Uterus (tissue), 2 donors: ENCODE results near the gene KHDRBS1.

ENCODE experiments used
- CTCF ChIP-seq, 4 experiments: fragments of 200-600 bp in 2 of 4; fragments of 450-650 bp in 2 of 4; sonication (generic) in 2 of 4; IDR thresholded peaks; one replicate each; pipeline ENCODE4 v1.5.1; 2016 to 2019; ENCODE audit warnings: antibody characterized with exemption in 4 of 4, mild to moderate bottlenecking in 2 of 4, moderate library complexity in 1 of 4
- POLR2A ChIP-seq, 2 donors: fragments of 450-650 bp; IDR thresholded peaks; one replicate each; pipeline ENCODE4 v1.6.1; 2016; ENCODE audit warnings: antibody characterized with exemption in 2 of 2, mild to moderate bottlenecking in 1 of 2, moderate library complexity in 1 of 2

DNA sequence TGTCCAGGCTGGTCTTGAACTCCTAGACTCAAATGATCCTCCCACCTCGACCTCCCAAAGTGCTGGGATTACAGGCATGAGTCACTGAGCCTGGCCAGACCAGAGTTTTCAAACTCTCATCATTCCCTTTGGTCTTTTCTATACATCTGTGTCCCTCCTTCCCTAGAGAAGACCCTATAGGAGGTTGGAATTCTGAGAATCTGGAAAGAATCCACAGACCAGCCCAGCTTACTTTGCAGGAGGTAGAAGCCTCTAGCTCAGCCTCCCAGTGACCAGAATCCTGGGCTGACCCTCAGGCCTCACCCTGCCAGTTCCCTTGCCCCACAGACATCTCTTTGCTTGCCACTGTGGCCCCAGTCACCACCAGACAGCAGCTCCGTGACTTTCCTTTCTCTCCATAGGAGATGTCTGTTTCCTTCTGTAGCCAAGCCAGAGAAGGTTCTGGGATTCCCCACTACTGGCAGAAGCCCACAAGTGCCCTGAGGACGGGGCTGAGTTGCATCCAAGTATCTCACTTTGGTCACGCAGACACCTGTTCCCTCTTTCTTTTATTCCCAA lies 34.7 kb upstream of the KHDRBS1 start:
- TF ChIP-seq POLR2A (IDR thresholded peaks at IDR 0.05), result no peak
- TF ChIP-seq CTCF (IDR thresholded peaks at IDR 0.05), result no peak
